GM23338 (cell line): ENCODE results near the gene SMU1. TPM values are rescaled to one million over a fixed set of nuclear protein-coding genes. Genes with fewer than 3 reads are reported as not detected.
A peak's percentile ranks its signal among the peaks of the same experiment; 100 is the strongest.

Experiments
- ATAC-seq: fragments of 200-7000 bp; cut with Tn5 transposase; 3 replicates; pipeline ENCODE4 v1.9.1; 2020
- DNase-seq: peaks from one replicate; pipeline ENCODE4 v3.0.0-alpha.2; 2015; ENCODE audit warnings: low spot score
- H2AFZ ChIP-seq: fragments of 200-600 bp; sonication (generic); 2 replicates; pipeline ENCODE4 v1.8.0; 2016; ENCODE audit warnings: antibody characterized with exemption, mild to moderate bottlenecking, moderate library complexity
- H3F3A ChIP-seq: fragments of 200-600 bp; sonication (generic); replicated peaks from 2 replicates; pipeline ENCODE4 v1.8.0; 2017; ENCODE audit warnings: antibody characterized with exemption, mixed run types, low read depth
- H3K27ac ChIP-seq: fragments of 200-600 bp; sonication (generic); 2 replicates; pipeline ENCODE4 v1.6.1; 2016; ENCODE audit warnings: low read depth
- H3K27me3 ChIP-seq: fragments of 200-600 bp; sonication (generic); 2 replicates; pipeline ENCODE4 v1.8.0; 2016; ENCODE audit warnings: mild to moderate bottlenecking, mixed run types, moderate library complexity; ENCODE audit not compliant: insufficient read depth
- H3K36me3 ChIP-seq: fragments of 200-600 bp; sonication (generic); 2 replicates; pipeline ENCODE4 v1.8.0; 2016; ENCODE audit warnings: mild to moderate bottlenecking; ENCODE audit not compliant: insufficient read depth
- H3K4me1 ChIP-seq: fragments of 200-600 bp; sonication (generic); 2 replicates; pipeline ENCODE4 v1.8.0; 2016; ENCODE audit warnings: mild to moderate bottlenecking, moderate library complexity; ENCODE audit not compliant: insufficient read depth
- H3K4me2 ChIP-seq: fragments of 200-600 bp; sonication (generic); 2 replicates; pipeline ENCODE4 v1.7.1; 2017; ENCODE audit warnings: mixed run types
- H3K4me3 ChIP-seq: fragments of 200-600 bp; sonication (generic); 2 replicates; pipeline ENCODE4 v1.6.1; 2016; ENCODE audit warnings: mixed run types
- H3K79me2 ChIP-seq: fragments of 200-600 bp; sonication (generic); replicated peaks from 2 replicates; pipeline ENCODE4 v1.8.0; 2017; ENCODE audit warnings: mild to moderate bottlenecking; ENCODE audit not compliant: insufficient read depth
- H3K9me2 ChIP-seq: fragments of 200-600 bp; sonication (generic); 2 replicates; pipeline ENCODE4 v1.8.0; 2017; ENCODE audit not compliant: insufficient read depth
- H4K20me1 ChIP-seq: fragments of 200-600 bp; sonication (generic); replicated peaks from 2 replicates; pipeline ENCODE4 v1.8.0; 2017; ENCODE audit warnings: mild to moderate bottlenecking; ENCODE audit not compliant: insufficient read depth
- H3K27ac Mint-ChIP-seq: 2 replicates; pipeline ENCODE4 v1.8.0; 2020; ENCODE audit warnings: inconsistent platforms, mild to moderate bottlenecking, moderate library complexity, mixed read lengths
- H3K27me3 Mint-ChIP-seq: 3 replicates; pipeline ENCODE4 v1.8.0; 2022; ENCODE audit warnings: low read depth, mild to moderate bottlenecking, moderate library complexity, mixed read lengths, inconsistent platforms; ENCODE audit not compliant: insufficient read depth, poor library complexity
- H3K36me3 Mint-ChIP-seq: 3 replicates; pipeline ENCODE4 v1.8.0; 2021; ENCODE audit warnings: low read depth, mild to moderate bottlenecking, inconsistent platforms, moderate library complexity, mixed read lengths
- H3K4me1 Mint-ChIP-seq: 3 replicates; pipeline ENCODE4 v1.8.0; 2020; ENCODE audit warnings: mild to moderate bottlenecking, inconsistent platforms, mixed read lengths
- H3K4me3 Mint-ChIP-seq: 3 replicates; pipeline ENCODE4 v1.8.0; 2021; ENCODE audit warnings: moderate library complexity, mild to moderate bottlenecking, inconsistent platforms, mixed read lengths
- H3K9me3 Mint-ChIP-seq: 3 replicates; pipeline ENCODE4 v1.8.0; 2020; ENCODE audit warnings: moderate library complexity, mild to moderate bottlenecking, inconsistent platforms, mixed read lengths
- CREB1 ChIP-seq: fragments of 250-450 bp; sonication (Bioruptor Pico); IDR thresholded peaks from 2 replicates; pipeline ENCODE4 v1.5.0; 2020; ENCODE audit warnings: low read depth, mild to moderate bottlenecking, moderate library complexity
- CTCF ChIP-seq, 2 experiments: fragments of 200-600 bp in 1 of 2; sonication (generic) in 1 of 2; conservative IDR thresholded peaks; 2 replicates each; pipeline versions ENCODE4 v1.5.1 to v1.6.1; 2016 to 2017; ENCODE audit warnings: antibody characterized with exemption in 2 of 2, low read depth in 2 of 2, mild to moderate bottlenecking in 2 of 2, moderate library complexity in 1 of 2
- ETS1 ChIP-seq: IDR thresholded peaks from 2 replicates; pipeline ENCODE4 v1.6.1; 2016; ENCODE audit warnings: antibody characterized with exemption
- EZH2 ChIP-seq: fragments of 200-600 bp; sonication (generic); IDR thresholded peaks from one replicate; pipeline ENCODE4 v1.8.0; 2017; ENCODE audit warnings: antibody characterized with exemption, mild to moderate bottlenecking, low read depth; ENCODE audit not compliant: unreplicated experiment
- EZH2phosphoT487 ChIP-seq: fragments of 200-600 bp; sonication (generic); IDR thresholded peaks from one replicate; pipeline ENCODE4 v1.8.1; 2018; ENCODE audit warnings: antibody characterized with exemption; ENCODE audit not compliant: unreplicated experiment
- JUNB ChIP-seq: IDR thresholded peaks from one replicate; pipeline ENCODE4 v1.6.1; 2016; ENCODE audit warnings: antibody characterized with exemption; ENCODE audit not compliant: unreplicated experiment
- NANOG ChIP-seq: IDR thresholded peaks from 2 replicates; pipeline ENCODE4 v1.6.1; 2016; ENCODE audit warnings: antibody characterized with exemption, borderline replicate concordance
- POLR2AphosphoS5 ChIP-seq: IDR thresholded peaks from 2 replicates; pipeline ENCODE4 v1.6.1; 2016; ENCODE audit warnings: antibody characterized with exemption, low read depth
- REST ChIP-seq: IDR thresholded peaks from one replicate; pipeline ENCODE4 v1.6.1; 2018; ENCODE audit warnings: antibody characterized with exemption; ENCODE audit not compliant: unreplicated experiment
- STAT1 ChIP-seq: IDR thresholded peaks from one replicate; pipeline ENCODE4 v1.6.1; 2016; ENCODE audit warnings: antibody characterized with exemption; ENCODE audit not compliant: unreplicated experiment
- ZNF331 ChIP-seq: fragments of 250-450 bp; sonication (Bioruptor Pico); IDR thresholded peaks from 2 replicates; pipeline ENCODE4 v1.5.0; 2020; ENCODE audit warnings: low read depth, mild to moderate bottlenecking, moderate library complexity
- polyA plus RNA-seq: library from polyadenylated mRNA; unstranded; fragments of >200 nt; fragmentation: Nextera tagmentation; extraction: Ambion mirVana; gene quantifications from 2 replicates; pipeline ENCODE4 v1.2.1, GENCODE V29; 2016
- total RNA-seq: library from RNA; depleted of rRNA; stranded (reverse); fragments of >200 nt; shearing (Covaris generic); gene quantifications from 2 replicates; pipeline ENCODE4 v1.2.3, GENCODE V29; 2014

Gene SMU1
- total and polyA plus RNA-seq, 2 experiments from 2014 or later: 14.3 to 23.8 TPM

GRCh38 chr9:33110686-33111085, 34.2 kb upstream of the SMU1 start (continued):
- TF ChIP-seq REST: no peak
- TF ChIP-seq POLR2AphosphoS5: no peak
- no peak for TF ChIP-seq ETS1
- TF ChIP-seq EZH2: no peak
- TF ChIP-seq CTCF (conservative IDR thresholded peaks at IDR 0.05; ENCODE audit: low read depth in 2 of 2): no peak
- no peak for TF ChIP-seq CREB1 (CRISPR knock-in tag)
- TF ChIP-seq EZH2phosphoT487: no peak

- Histone ChIP-seq H3K79me2 (no peaks in the 10 kb centered on the region), H2AFZ (no peak overlapping the region), H3K36me3 (no peaks in the 10 kb centered on the region), H3K27ac (peak overlapping the region; percentile 10; the same call in 1 of the 2 replicates), H3F3A (no peaks in the 10 kb centered on the region; the same call in 1 of the 2 replicates), H3K4me1 (peaks cover 15% of the 10 kb centered on the region; the same call in 1 of the 2 replicates), H3K9me2 (no peaks in the 10 kb centered on the region), H3K27me3 (no peaks in the 10 kb centered on the region), H3K4me3 (no peak overlapping the region), H3K4me2 (no peak overlapping the region), H4K20me1 (no peaks in the 10 kb centered on the region; the same call in 1 of the 2 replicates)
- peaks cover 38% of the 10 kb centered on the region for H3K4me1 Mint-ChIP-seq
- H3K4me3 Mint-ChIP-seq: no peak overlapping the region
- peak overlapping the region; percentile 88; the same call in 1 of the 2 replicates for H3K27ac Mint-ChIP-seq
- no peaks in the 10 kb centered on the region for H3K9me3 Mint-ChIP-seq
- no peak for ATAC-seq
- H3K36me3 Mint-ChIP-seq: peaks cover 2% of the 10 kb centered on the region; the same call in 1 of the 3 replicates
- no peak for DNase-seq
- H3K27me3 Mint-ChIP-seq: peaks cover 4% of the 10 kb centered on the region
- TF ChIP-seq CTCF (conservative IDR thresholded peaks at IDR 0.05; ENCODE audit: low read depth in 2 of 2) (no peak), POLR2AphosphoS5 (no peak), NANOG (no peak), ZNF331 (CRISPR knock-in tag) (no peak), EZH2phosphoT487 (no peak), EZH2 (no peak), JUNB (no peak), REST (no peak), STAT1 (no peak), CREB1 (CRISPR knock-in tag) (no peak), ETS1 (no peak)
Measured at GRCh38 chr9:33109850-33110595, 33.5 kb upstream of the SMU1 start.
